ENCODE data around the gene COL20A1. TPM values are rescaled to one million over a fixed set of nuclear protein-coding genes. Genes with fewer than 3 reads are reported as not detected.

Gene COL20A1
- total RNA-seq, 1 experiment from 2014 or later: 2.3 TPM

GRCh38 chr20:63253438-63254231, 39.4 kb upstream of the COL20A1 start:
- Histone ChIP-seq H4K91ac (ENCODE audit: insufficient read length, low read depth, low read length) (no peak overlapping the region), H2BK15ac (ENCODE audit: low read depth, low read length) (no peak overlapping the region), H4K20me1 (ENCODE audit: control insufficient read depth, insufficient read depth, insufficient read length) (no peaks in the 10 kb centered on the region), H2BK20ac (ENCODE audit: low read depth, low read length, poor library complexity, severe bottlenecking) (no peak overlapping the region), H2BK120ac (ENCODE audit: low read depth, low read length, poor library complexity, severe bottlenecking) (no peak overlapping the region), H2AK5ac (ENCODE audit: insufficient read length, low read length) (no peak overlapping the region), H3T11ph (ENCODE audit: low read length) (no peak overlapping the region), H3K79me1 (ENCODE audit: insufficient read depth, low read depth, low read length, poor library complexity, severe bottlenecking) (no peaks in the 10 kb centered on the region), H3K9me3 (ENCODE audit: control insufficient read depth, low read depth, low read length) (no peaks in the 10 kb centered on the region), H2BK12ac (ENCODE audit: insufficient read length, low read depth, low read length) (no peak overlapping the region), H3K14ac (ENCODE audit: insufficient read depth, low read length) (no peak overlapping the region), H3K27me3 (ENCODE audit: insufficient read depth, low read length) (peaks cover 4% of the 10 kb centered on the region; the same call in 1 of the 2 replicates), H3K4me2 (ENCODE audit: insufficient read depth, insufficient read length, low read length) (peak overlapping the region; percentile 49), H3K4me1 (ENCODE audit: insufficient read depth, low read length) (no peaks in the 10 kb centered on the region), H4K5ac (ENCODE audit: insufficient read length, low read depth, low read length) (no peak overlapping the region), H3K4ac (ENCODE audit: low read depth, low read length) (no peak overlapping the region), H3K23me2 (ENCODE audit: insufficient read length, low read depth, low read length, poor library complexity, severe bottlenecking) (peaks cover 15% of the 10 kb centered on the region), H3K27ac (ENCODE audit: insufficient read length, low read depth, low read length) (no peak overlapping the region), H2BK5ac (ENCODE audit: insufficient read length, low read length) (no peak overlapping the region), H3K23ac (ENCODE audit: insufficient read length, low read depth, low read length) (no peak overlapping the region), H4K8ac (replicated peaks; ENCODE audit: insufficient read length, low read depth, low read length) (no peak overlapping the region), H3K79me2 (ENCODE audit: insufficient read depth, low read length) (no peaks in the 10 kb centered on the region), H3K9ac (ENCODE audit: extremely low read depth, insufficient read length, low read length) (no peak overlapping the region), H3K18ac (ENCODE audit: insufficient read length, low read depth, low read length) (no peak overlapping the region), H3K56ac (ENCODE audit: insufficient read length, low read depth, low read length) (no peak overlapping the region), H2AFZ (ENCODE audit: low read length) (no peak overlapping the region)
- peaks cover 32 to 33% of the 10 kb centered on the region in 2 experiments for H3K4me1 Mint-ChIP-seq
- peaks cover 61% of the 10 kb centered on the region for H3K27me3 Mint-ChIP-seq (ENCODE audit: low read depth)
- peak; percentile 79 for DNase-seq
- no peak for TF ChIP-seq CTCF (conservative IDR thresholded peaks at IDR 0.05)
- H3K27ac Mint-ChIP-seq: no peak overlapping the region
- WGBS (ENCODE audit: extremely low coverage, insufficient read length, low lambda C conversion rate): no CpG with 5 or more reads among the region's 89 CpGs
- peaks cover 0 to 4% (median 0%) of the 10 kb centered on the region in 3 experiments; a peak in 1 of 7 replicates for H3K36me3 Mint-ChIP-seq (ENCODE audit: insufficient read depth in 1 of 3, low read depth in 3 of 3)
- H3K4me3 Mint-ChIP-seq: peak overlapping the region; percentile 60 to 73
- H3K9me3 Mint-ChIP-seq: peaks cover 2 to 5% of the 10 kb centered on the region in 2 experiments; a peak in 3 of 5 replicates

Data from H9 (cell line).